ENCODE results near the gene FBLN2. TPM values are rescaled to one million over a fixed set of nuclear protein-coding genes. Genes with fewer than 3 reads are reported as not detected.

Gene FBLN2
- total RNA-seq, 1 experiment from 2014 or later: 0.39 TPM

DNA sequence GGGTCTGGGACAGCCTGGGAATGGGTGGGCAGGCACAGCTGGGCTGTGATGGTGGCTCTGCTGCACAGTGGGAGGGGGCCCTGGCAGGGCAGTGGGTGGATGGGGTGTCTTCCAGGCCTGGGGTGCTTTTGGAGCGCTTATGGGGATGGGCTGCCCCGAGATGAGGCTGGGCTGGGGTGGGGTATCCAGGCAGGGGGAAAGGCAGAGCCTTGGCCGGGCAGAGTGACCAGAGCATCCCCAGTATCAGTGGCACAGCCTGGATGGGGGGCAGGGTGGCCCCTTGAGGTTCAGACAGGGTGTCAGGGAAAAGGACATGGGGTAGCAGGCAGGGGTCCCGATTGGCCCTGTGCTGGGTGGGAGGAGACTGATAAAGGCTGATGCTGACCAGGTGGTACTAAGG lies 42.2 kb upstream of the FBLN2 start:
- Histone ChIP-seq H3K27me3 (ENCODE audit: insufficient read depth, low read length) (no peaks in the 10 kb centered on the region), H2AFZ (ENCODE audit: low read depth, low read length, poor library complexity, severe bottlenecking) (no peak overlapping the region), H3K9ac (ENCODE audit: low read length) (no peak overlapping the region), H4K20me1 (ENCODE audit: insufficient read depth) (no peaks in the 10 kb centered on the region), H3K9me3 (ENCODE audit: control insufficient read depth in 1 of 2, insufficient read depth in 1 of 2, low read depth in 1 of 2, low read length in 2 of 2) (no peaks in the 10 kb centered on the region), H3K4me2 (ENCODE audit: low read length) (no peak overlapping the region), H3K9me2 (ENCODE audit: insufficient read depth) (no peaks in the 10 kb centered on the region), H3K79me2 (ENCODE audit: insufficient read depth, low read length) (no peaks in the 10 kb centered on the region), H3K36me3 (ENCODE audit: control insufficient read depth in 1 of 2, insufficient read depth in 2 of 2, low read length in 2 of 2) (no peaks in the 10 kb centered on the region), H3K27ac (ENCODE audit: low read depth, low read length) (no peak overlapping the region), H3K4me3 (replicated peaks in 1 of 2; ENCODE audit: low read depth in 1 of 2, low read length in 2 of 2) (no peak overlapping the region), H3K4me1 (ENCODE audit: control insufficient read depth in 1 of 2, insufficient read depth in 2 of 2, low read length in 2 of 2) (peaks cover 6% of the 10 kb centered on the region in 2 experiments; a peak in 2 of 4 replicates)
- ChIA-PET RAD21 (ENCODE audit: low non-redundant PET in 1 of 2, low total read pairs in 2 of 2, uncharacterized antibody in 2 of 2, unreplicated experiment in 2 of 2) (interaction anchor here in 1 of 2 experiments (0.8 kb wide), 1 partner anchor 141 kb away, joined by 3 read pairs; no protein-coding TSS in a partner anchor), CTCF (interaction anchor here (1.3 kb wide), 1 partner anchor 141 kb away, joined by 4 read pairs; no protein-coding TSS in a partner anchor), POLR2A (no interaction called here)
- DNase-seq (ENCODE audit: low read depth, low spot score): no peak
- ATAC-seq: no peak
- TF ChIP-seq CEBPB (IDR thresholded peaks at IDR 0.05; ENCODE audit: low read depth) (no peak), POLR2AphosphoS5 (IDR thresholded peaks at IDR 0.05; ENCODE audit: low read depth, low read length) (no peak), TCF7L2 (IDR thresholded peaks at IDR 0.05; ENCODE audit: borderline replicate concordance, extremely low read depth, insufficient read depth, insufficient read length) (no peak), EZH2 (IDR thresholded peaks at IDR 0.05) (no peak), ZFX (IDR thresholded peaks at IDR 0.05) (no peak), YY1 (IDR thresholded peaks at IDR 0.05; ENCODE audit: extremely low read depth, insufficient replicate concordance, low read depth, low read length) (no peak), SIN3A (IDR thresholded peaks at IDR 0.05; ENCODE audit: low read depth) (no peak), POLR2A (IDR thresholded peaks at IDR 0.05; ENCODE audit: borderline replicate concordance, extremely low read depth, insufficient read depth, insufficient read length) (no peak), ZBTB33 (IDR thresholded peaks at IDR 0.05; ENCODE audit: extremely low read depth, insufficient replicate concordance, low read length) (no peak), ZNF274 (IDR thresholded peaks at IDR 0.05; ENCODE audit: low read depth, low read length) (no peak), RAD21 (IDR thresholded peaks at IDR 0.05; ENCODE audit: low read depth) (no peak)
- TF ChIP-seq, protein P1, sequence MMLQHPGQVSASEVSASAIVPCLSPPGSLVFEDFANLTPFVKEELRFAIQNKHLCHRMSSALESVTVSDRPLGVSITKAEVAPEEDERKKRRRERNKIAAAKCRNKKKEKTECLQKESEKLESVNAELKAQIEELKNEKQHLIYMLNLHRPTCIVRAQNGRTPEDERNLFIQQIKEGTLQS (IDR thresholded peaks at IDR 0.05): no peak
- intact Hi-C loops (cut with micrococcal nuclease): no loop called here
- BruUV-seq (replicated peaks): no TSS peak

Measured in HCT116 (cell line).